ENCODE results near the gene CXCL3.

CXCL3 gene

DNA sequence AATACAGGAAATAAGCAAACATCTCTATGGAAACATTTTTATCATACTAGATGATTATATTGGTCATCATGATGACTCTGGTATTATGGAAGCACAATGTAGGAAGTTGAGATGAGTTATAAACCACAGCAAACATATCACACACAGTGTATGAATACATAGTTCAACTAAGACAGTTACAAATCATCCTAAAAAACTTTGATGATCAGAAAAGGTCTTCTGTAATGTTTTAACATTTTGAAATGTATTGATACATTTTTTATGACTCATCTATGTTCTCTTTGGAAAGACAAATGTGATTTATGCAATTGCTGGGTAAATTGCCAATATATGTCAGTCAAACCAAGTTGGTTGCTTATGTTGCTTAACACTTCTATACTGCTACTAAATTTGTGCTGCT is 4.8 kb downstream of the CXCL3 start:
- no peak for DNase-seq
- no peak overlapping the region for H3K27ac ChIP-seq
- H3K4me3 ChIP-seq (ENCODE audit: low read depth, low read length): no peak overlapping the region
- peaks cover 4% of the 10 kb centered on the region; the same call in 1 of the 2 replicates for H3K36me3 ChIP-seq
- TF ChIP-seq, protein P1, sequence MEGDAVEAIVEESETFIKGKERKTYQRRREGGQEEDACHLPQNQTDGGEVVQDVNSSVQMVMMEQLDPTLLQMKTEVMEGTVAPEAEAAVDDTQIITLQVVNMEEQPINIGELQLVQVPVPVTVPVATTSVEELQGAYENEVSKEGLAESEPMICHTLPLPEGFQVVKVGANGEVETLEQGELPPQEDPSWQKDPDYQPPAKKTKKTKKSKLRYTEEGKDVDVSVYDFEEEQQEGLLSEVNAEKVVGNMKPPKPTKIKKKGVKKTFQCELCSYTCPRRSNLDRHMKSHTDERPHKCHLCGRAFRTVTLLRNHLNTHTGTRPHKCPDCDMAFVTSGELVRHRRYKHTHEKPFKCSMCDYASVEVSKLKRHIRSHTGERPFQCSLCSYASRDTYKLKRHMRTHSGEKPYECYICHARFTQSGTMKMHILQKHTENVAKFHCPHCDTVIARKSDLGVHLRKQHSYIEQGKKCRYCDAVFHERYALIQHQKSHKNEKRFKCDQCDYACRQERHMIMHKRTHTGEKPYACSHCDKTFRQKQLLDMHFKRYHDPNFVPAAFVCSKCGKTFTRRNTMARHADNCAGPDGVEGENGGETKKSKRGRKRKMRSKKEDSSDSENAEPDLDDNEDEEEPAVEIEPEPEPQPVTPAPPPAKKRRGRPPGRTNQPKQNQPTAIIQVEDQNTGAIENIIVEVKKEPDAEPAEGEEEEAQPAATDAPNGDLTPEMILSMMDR (IDR thresholded peaks at IDR 0.05; ENCODE audit: low read depth, low read length): no peak
- H3K27me3 ChIP-seq (ENCODE audit: insufficient read depth, low read depth, severe bottlenecking): no peaks in the 10 kb centered on the region
- no peaks in the 10 kb centered on the region for H3K9me3 ChIP-seq (ENCODE audit: severe bottlenecking)

DNA sequence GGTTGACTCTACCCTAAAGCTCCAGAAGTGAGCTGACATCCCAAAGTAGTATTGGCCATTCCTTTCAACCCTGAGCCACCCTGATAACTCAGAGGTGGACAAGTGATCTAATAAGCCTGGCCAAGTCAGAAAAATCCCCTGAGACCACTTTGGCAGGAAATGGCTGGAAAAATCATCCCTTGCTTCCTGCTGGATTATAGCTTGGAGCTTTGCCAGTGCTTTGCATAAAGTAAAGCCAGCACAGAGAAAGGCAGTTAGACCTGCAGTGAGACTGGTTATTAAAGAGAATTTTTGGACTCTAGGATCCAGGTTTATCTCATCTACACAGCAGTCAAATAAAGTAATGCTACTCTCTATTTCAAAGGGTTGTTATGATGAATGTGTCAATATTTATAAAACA is 6.4 kb downstream of the CXCL3 start:
- no peaks in the 10 kb centered on the region for H3K9me3 ChIP-seq (ENCODE audit: severe bottlenecking)
- TF ChIP-seq, protein P1 (IDR thresholded peaks at IDR 0.05; ENCODE audit: low read depth, low read length): no peak
- H3K27me3 ChIP-seq (ENCODE audit: insufficient read depth, low read depth, severe bottlenecking): no peaks in the 10 kb centered on the region
- no peak overlapping the region for H3K27ac ChIP-seq
- no peak for DNase-seq
- no peak overlapping the region for H3K4me3 ChIP-seq (ENCODE audit: low read depth, low read length)
- H3K36me3 ChIP-seq: no peaks in the 10 kb centered on the region

DNA sequence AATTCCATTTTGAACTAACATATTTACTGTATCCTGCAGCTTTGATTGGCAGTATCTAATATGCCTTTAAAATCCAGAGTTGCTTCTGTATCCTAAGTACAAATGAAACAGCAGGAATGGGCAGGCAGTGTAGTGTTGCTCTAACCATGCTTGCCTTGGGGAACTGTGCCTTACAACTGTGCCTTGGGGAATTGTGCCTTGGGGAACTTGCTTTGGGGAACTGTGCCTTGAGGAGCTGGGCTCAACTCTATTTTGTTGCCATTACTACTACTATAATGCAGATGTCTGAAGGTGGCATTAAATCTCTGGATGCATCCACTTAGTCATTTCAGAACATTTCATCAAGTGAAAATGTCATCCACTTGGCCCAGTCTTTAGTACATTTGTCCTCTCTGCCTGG is 6.9 kb downstream of the CXCL3 start:
- TF ChIP-seq, protein P1 (IDR thresholded peaks at IDR 0.05; ENCODE audit: low read depth, low read length): no peak
- H3K4me3 ChIP-seq (ENCODE audit: low read depth, low read length): no peak overlapping the region
- no peaks in the 10 kb centered on the region for H3K36me3 ChIP-seq
- H3K9me3 ChIP-seq (ENCODE audit: severe bottlenecking): no peaks in the 10 kb centered on the region
- no peak for DNase-seq
- H3K27ac ChIP-seq: no peak overlapping the region
- no peaks in the 10 kb centered on the region for H3K27me3 ChIP-seq (ENCODE audit: insufficient read depth, low read depth, severe bottlenecking)

GRCh38 chr4:74030285-74030684 is 8.2 kb downstream of the CXCL3 start:
- TF ChIP-seq, protein P1 (IDR thresholded peaks at IDR 0.05; ENCODE audit: low read depth, low read length): no peak
- Histone ChIP-seq H3K27me3 (ENCODE audit: insufficient read depth, low read depth, severe bottlenecking) (no peaks in the 10 kb centered on the region), H3K36me3 (no peaks in the 10 kb centered on the region), H3K4me3 (ENCODE audit: low read depth, low read length) (no peak overlapping the region), H3K27ac (no peak overlapping the region), H3K9me3 (ENCODE audit: severe bottlenecking) (no peaks in the 10 kb centered on the region)
- no peak for DNase-seq

DNA sequence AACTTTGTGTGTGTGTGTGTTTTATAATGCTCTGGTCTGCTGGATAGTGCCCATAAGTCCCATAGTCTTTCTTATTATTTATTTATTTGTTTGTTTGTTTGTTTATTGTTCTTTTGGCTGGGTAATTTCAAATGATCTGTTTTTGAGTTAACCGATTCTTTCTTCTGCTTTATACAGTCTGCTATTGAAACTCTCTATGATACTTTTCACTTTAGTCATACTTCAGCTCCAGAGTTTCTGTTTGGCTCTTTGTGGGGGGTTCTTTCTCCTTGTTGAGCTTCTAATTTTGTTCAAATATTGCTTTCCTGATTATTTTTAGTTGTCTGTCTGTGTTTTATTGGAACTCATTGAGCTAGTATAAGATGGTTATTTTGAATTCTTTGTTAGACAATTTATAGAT is 10.0 kb downstream of the CXCL3 start:
- Histone ChIP-seq H3K9me3 (ENCODE audit: severe bottlenecking) (no peaks in the 10 kb centered on the region), H3K36me3 (no peaks in the 10 kb centered on the region), H3K27ac (no peak overlapping the region), H3K27me3 (ENCODE audit: insufficient read depth, low read depth, severe bottlenecking) (no peaks in the 10 kb centered on the region), H3K4me3 (ENCODE audit: low read depth, low read length) (no peak overlapping the region)
- DNase-seq: no peak
- TF ChIP-seq, protein P1 (IDR thresholded peaks at IDR 0.05; ENCODE audit: low read depth, low read length): no peak

DNA sequence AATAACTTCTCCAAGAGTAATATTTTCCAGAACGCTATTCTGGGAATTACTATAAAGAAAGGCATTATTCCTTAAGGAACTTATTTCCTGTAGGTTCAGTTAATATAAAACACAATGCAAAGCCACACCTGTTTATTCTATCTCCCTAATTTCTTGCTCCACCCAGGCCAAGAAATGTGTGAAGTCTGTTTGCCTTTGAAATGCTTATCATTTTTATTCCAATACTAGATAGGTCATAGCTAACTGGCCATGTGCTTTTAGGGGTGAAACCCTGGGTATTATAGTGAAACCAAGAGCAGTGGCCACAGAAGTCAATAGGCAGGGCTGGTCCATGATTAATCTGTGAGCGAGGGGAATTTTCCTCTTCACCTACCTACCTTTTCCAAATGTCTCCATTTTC is 14.8 kb downstream of the CXCL3 start:
- DNase-seq: no peak
- no peak overlapping the region for H3K4me3 ChIP-seq (ENCODE audit: low read depth, low read length)
- H3K27me3 ChIP-seq (ENCODE audit: insufficient read depth, low read depth, severe bottlenecking): no peaks in the 10 kb centered on the region
- H3K27ac ChIP-seq: no peak overlapping the region
- H3K36me3 ChIP-seq: no peaks in the 10 kb centered on the region
- H3K9me3 ChIP-seq (ENCODE audit: severe bottlenecking): no peaks in the 10 kb centered on the region
- TF ChIP-seq, protein P1 (IDR thresholded peaks at IDR 0.05; ENCODE audit: low read depth, low read length): no peak
